ENCODE results near the gene SH3BP4.

Gene SH3BP4

DNA sequence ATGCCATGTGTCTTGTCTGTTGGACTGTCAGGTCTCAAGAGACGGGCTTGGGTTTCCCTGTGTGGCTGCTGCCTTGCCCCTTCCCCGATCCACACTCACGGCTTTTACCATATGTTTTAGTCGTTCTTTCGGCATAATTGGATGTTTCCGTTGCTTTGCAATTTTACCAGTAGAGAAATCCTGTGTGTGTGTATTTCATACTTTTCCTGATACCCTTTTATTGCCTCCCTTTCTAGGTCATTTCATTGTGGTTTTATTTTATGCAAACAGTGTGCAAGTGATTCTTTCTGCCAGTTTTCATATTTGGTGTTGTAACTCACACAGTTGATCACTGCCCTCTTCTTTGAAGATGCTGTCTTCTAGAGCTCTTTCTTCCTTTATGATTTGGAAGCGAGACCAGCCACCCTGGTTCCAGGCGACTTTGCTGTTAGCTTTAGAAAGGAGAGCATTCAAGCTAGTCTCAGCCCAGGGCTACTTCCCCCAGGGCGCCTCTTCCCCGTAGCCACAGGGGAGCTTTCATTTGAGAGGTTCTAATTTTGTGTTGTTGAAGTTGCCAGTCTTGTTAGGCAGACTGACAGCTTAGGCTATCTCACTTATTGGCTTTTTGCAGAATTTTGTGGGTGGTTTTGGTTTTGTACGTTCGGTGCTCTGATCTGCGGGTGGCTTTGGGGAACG lies 17.0 kb downstream of the SH3BP4 start:
- Mint-ChIP-seq H3K9me3 (no peaks in the 10 kb centered on the region), H3K27ac (no peak overlapping the region), H3K4me1 (no peaks in the 10 kb centered on the region), H3K4me3 (no peak overlapping the region), H3K27me3 (peaks cover 6% of the 10 kb centered on the region), H3K36me3 (no peaks in the 10 kb centered on the region)
- DNase-seq = no peak
- CTCF ChIA-PET = no interaction called here

DNA sequence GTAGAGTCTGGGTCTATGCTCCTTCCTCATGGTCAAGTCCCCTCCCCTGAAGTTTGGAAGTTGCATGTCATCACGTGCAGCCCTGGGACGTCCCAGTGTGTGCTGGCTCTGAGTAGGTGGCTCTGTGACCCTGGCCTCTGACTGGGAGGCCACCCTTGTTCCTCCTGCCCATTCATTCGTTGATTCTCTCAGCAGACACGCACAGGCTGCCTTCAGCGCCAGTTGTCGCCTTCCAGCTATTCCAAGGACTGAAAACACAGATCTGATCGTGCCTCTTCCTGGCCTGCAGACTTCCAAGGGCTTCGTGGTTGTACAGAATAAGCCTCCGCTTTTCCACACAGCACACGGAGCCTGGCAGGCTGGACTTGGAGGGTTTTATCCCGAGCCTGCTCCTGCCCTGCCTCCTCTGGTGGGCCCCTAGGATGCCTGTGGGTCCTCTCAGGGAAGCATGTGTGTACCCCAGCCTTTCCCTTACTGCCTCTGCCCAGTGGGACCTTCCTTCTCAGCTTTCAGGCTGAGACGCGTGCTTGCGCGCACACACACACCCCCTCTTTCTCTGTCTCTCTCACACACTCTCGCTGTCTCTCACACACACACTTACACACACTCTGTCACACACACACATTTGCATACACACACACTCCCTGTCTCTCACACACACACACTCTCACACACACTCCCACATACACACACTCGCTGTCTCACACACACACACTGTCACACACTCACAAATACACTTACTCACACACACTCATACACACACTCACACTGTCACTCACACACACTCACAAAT lies 17.7 kb downstream of the SH3BP4 start:
- no peak for DNase-seq
- Mint-ChIP-seq H3K36me3 (no peaks in the 10 kb centered on the region), H3K9me3 (no peaks in the 10 kb centered on the region), H3K27me3 (peaks cover 6% of the 10 kb centered on the region), H3K4me1 (no peaks in the 10 kb centered on the region), H3K4me3 (no peak overlapping the region), H3K27ac (no peak overlapping the region)
- CTCF ChIA-PET = no interaction called here

DNA sequence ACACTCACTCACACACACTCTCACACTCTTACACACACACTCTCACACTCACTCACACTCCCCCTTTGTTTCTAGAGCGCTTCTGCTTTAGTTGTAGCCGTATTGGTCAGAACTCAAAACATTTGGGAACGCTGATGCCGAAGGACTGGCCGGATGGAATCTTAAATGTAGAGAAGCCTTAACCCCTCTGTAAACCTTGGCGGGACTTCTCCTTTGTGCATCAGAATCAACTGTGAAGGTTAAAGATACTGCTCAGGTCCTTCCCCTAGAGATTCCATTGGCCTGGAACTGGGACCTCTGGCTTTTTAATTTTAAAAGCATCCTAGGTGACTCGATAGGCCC lies 18.3 kb downstream of the SH3BP4 start:
- Mint-ChIP-seq H3K36me3 (no peaks in the 10 kb centered on the region), H3K4me1 (no peaks in the 10 kb centered on the region), H3K4me3 (no peak overlapping the region), H3K27ac (no peak overlapping the region), H3K9me3 (no peaks in the 10 kb centered on the region), H3K27me3 (peaks cover 6% of the 10 kb centered on the region)
- CTCF ChIA-PET = no interaction called here
- no peak for DNase-seq

DNA sequence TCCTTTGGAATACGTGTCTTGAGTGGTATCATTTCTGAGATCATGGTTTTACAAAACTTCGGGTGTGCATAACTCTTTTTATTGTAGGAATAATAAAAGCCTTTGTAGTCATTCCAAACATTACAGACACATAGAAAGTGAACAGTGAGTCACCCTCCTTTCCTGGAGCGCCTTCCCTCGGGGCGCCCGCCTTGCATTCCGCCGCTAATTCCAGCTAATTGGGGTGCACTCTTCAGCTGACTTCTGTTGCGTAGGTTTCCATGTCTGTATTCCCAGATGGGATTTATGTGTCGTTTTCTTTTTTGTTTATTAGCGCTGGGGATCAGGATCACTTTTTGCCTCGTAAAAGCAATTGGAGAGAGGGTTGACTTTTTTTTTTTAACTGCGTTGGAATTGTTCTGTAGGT lies 18.7 kb downstream of the SH3BP4 start:
- no peak overlapping the region for H3K27ac Mint-ChIP-seq
- no peaks in the 10 kb centered on the region for H3K4me1 Mint-ChIP-seq
- no peaks in the 10 kb centered on the region for H3K9me3 Mint-ChIP-seq
- peaks cover 6% of the 10 kb centered on the region for H3K27me3 Mint-ChIP-seq
- no peak for DNase-seq
- no peak overlapping the region for H3K4me3 Mint-ChIP-seq
- H3K36me3 Mint-ChIP-seq = no peaks in the 10 kb centered on the region
- CTCF ChIA-PET = no interaction called here

GRCh38 chr2:234971496-234971895 lies 19.7 kb downstream of the SH3BP4 start:
- no peak overlapping the region for H3K27ac Mint-ChIP-seq
- H3K4me1 Mint-ChIP-seq = no peaks in the 10 kb centered on the region
- no peaks in the 10 kb centered on the region for H3K9me3 Mint-ChIP-seq
- DNase-seq = no peak
- peaks cover 6% of the 10 kb centered on the region for H3K27me3 Mint-ChIP-seq
- CTCF ChIA-PET = no interaction called here
- H3K4me3 Mint-ChIP-seq = no peak overlapping the region
- H3K36me3 Mint-ChIP-seq = no peaks in the 10 kb centered on the region

GRCh38 chr2:234973008-234973407 lies 21.2 kb downstream of the SH3BP4 start:
- Mint-ChIP-seq H3K4me3 (no peak overlapping the region), H3K27ac (no peak overlapping the region), H3K4me1 (no peaks in the 10 kb centered on the region), H3K9me3 (no peaks in the 10 kb centered on the region), H3K36me3 (no peaks in the 10 kb centered on the region), H3K27me3 (peaks cover 7% of the 10 kb centered on the region)
- DNase-seq = no peak
- CTCF ChIA-PET = no interaction called here

GRCh38 chr2:234974501-234975385 lies 22.9 kb downstream of the SH3BP4 start:
- Mint-ChIP-seq H3K9me3 (no peaks in the 10 kb centered on the region), H3K4me3 (no peak overlapping the region), H3K4me1 (no peaks in the 10 kb centered on the region), H3K27ac (peak overlapping the region; percentile 60), H3K27me3 (peaks cover 8% of the 10 kb centered on the region), H3K36me3 (no peaks in the 10 kb centered on the region)
- CTCF ChIA-PET = no interaction called here
- DNase-seq = no peak

- Mint-ChIP-seq H3K27ac (no peak overlapping the region), H3K36me3 (no peaks in the 10 kb centered on the region), H3K27me3 (peaks cover 8% of the 10 kb centered on the region), H3K9me3 (no peaks in the 10 kb centered on the region), H3K4me1 (no peaks in the 10 kb centered on the region), H3K4me3 (no peak overlapping the region)
- DNase-seq = no peak
- CTCF ChIA-PET = no interaction called here
Measured at GRCh38 chr2:234975611-234976010, 23.8 kb downstream of the SH3BP4 start.

DNA sequence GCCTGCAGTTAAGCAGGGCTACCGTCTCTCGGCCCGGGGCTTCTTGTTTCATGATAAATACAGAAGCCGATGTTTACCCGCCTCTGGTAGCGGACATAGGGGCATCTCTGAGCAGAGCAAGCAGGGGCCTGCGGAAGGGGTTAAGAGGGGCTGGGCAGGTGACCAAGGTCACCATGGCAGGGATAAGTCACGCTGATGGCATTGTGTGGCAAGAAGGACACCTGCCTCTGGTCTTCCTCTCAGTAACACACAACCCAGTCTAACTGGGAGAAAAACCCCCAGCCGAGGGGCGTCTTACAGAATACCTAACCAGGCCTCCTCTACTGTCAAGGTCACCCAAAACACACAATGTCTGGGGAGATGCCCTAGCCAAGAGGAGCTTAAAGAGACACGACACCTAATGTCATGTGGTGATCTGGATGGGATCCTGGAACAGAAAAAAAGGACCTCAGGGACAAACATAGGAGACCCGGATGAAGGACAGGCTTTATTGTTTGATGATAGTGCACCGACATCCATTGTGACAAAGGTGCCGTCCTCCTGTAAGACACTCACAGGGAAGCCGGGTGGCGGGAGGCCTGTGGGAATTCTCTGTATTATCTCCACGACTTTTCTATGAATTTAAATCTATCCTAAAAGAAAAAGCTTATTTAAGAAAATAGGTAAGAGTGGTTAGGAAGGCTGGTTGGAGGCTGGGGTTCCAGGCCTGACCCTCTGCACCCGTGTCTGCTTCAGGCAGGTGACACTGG lies 24.8 kb downstream of the SH3BP4 start:
- peaks cover 8% of the 10 kb centered on the region for H3K27me3 Mint-ChIP-seq
- no peaks in the 10 kb centered on the region for H3K4me1 Mint-ChIP-seq
- no peak overlapping the region for H3K27ac Mint-ChIP-seq
- H3K4me3 Mint-ChIP-seq = no peak overlapping the region
- CTCF ChIA-PET = interaction anchor here (0.7 kb wide), 1 partner anchor 15 kb away, joined by 4 read pairs; no protein-coding TSS in a partner anchor
- H3K36me3 Mint-ChIP-seq = no peaks in the 10 kb centered on the region
- no peaks in the 10 kb centered on the region for H3K9me3 Mint-ChIP-seq
- DNase-seq = no peak

DNA sequence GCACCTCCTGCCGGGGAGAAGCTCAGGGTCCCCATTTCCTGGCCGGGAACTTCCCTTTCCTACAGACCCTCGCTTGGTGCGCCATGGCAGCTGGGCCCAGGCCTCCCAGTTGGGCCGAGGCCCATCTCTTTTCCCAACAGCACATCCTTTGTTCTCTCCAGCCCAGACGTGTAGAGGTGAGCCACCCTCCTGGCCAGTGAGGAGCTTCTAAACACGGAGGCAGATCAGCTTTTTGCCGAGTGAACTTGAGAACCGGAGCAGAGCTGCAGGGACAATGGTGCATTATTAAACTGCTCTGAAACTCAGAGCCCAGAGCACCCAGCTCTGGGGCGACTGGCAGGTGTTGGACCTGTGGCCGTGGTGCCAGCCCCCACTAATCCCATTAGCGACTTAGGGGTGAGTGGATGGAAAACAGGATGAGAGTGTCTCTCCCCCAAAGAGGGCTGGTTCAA lies 25.4 kb downstream of the SH3BP4 start:
- CTCF ChIA-PET = interaction anchor here (0.7 kb wide), 1 partner anchor 14 kb away, joined by 4 read pairs; no protein-coding TSS in a partner anchor
- Mint-ChIP-seq H3K27me3 (peaks cover 8% of the 10 kb centered on the region), H3K4me3 (no peak overlapping the region), H3K27ac (no peak overlapping the region), H3K4me1 (no peaks in the 10 kb centered on the region), H3K9me3 (no peaks in the 10 kb centered on the region), H3K36me3 (no peaks in the 10 kb centered on the region)
- DNase-seq = no peak

- CTCF ChIA-PET = interaction anchor here (0.8 kb wide), 1 partner anchor 13 kb away, joined by 4 read pairs; no protein-coding TSS in a partner anchor
- H3K4me3 Mint-ChIP-seq = no peak overlapping the region
- no peak for DNase-seq
- H3K27ac Mint-ChIP-seq = no peak overlapping the region
- H3K27me3 Mint-ChIP-seq = peaks cover 12% of the 10 kb centered on the region
- H3K9me3 Mint-ChIP-seq = no peaks in the 10 kb centered on the region
- no peaks in the 10 kb centered on the region for H3K4me1 Mint-ChIP-seq
- H3K36me3 Mint-ChIP-seq = no peaks in the 10 kb centered on the region
Measured at GRCh38 chr2:234978466-234979203, 26.8 kb downstream of the SH3BP4 start.

DNA sequence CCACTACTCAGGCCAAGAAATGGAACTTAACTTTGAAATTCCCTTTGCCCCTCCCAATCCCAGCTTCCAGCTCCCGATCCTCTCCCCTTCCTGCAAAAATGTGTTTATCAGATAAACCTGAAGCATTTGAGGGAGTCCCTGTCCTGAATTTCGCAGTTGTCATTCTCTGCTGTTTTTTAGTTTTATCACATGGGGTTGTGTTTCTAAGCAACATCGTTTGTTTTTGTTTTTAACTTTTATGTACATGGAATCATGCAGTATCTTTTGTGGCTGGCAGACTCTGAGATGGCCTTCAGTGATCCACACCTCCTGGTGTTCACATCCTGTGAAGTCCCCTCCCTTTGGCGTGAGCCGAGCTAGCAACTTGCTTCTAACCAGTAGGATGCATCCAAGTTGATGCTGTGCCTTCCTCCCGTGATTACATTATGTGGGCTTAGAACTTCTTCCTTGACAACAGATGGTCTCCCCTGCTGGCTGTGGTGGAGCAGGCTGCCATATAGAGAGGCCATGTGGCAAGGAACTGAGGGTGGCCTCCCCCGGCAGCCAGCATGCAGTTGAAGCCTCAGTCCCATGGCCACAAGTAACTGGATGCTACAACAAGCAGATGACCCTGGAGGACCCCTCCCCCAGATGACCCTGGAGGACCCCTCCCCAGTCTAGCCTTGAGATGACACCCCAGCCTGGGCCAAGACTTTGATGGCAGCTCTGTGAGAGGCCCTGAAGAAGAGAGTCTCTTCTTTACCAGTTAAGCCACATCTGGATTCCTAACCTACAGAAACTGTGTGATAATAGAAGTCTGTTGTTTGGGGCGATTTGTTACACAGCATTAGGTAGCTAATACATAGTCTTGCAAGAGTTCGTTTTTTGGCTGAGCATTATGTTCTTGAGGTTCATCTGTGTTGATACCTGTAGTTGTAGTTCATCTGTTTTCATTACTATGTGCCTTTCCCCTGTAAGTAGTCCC lies 27.7 kb downstream of the SH3BP4 start:
- no peak overlapping the region for H3K4me3 Mint-ChIP-seq
- CTCF ChIA-PET = interaction anchor here (0.8 kb wide), 1 partner anchor 13 kb away, joined by 4 read pairs; no protein-coding TSS in a partner anchor
- no peaks in the 10 kb centered on the region for H3K9me3 Mint-ChIP-seq
- H3K36me3 Mint-ChIP-seq = no peaks in the 10 kb centered on the region
- no peak overlapping the region for H3K27ac Mint-ChIP-seq
- no peak for DNase-seq
- no peaks in the 10 kb centered on the region for H3K4me1 Mint-ChIP-seq
- H3K27me3 Mint-ChIP-seq = peaks cover 12% of the 10 kb centered on the region

Measured in activated naive CD4-positive, alpha-beta T cell treated with anti-CD3 and anti-CD28 coated beads, Interleukin-2, amount 10 ng/mL, durations not matched to agents 7 days and 5 days (primary cell).